Hepatic stellate cell (primary cell): Measurements from ENCODE around the gene KCNT2.

Source experiments
- DNase-seq: peaks from one replicate; pipeline ENCODE4 v3.0.0; 2011; ENCODE audit warnings: low spot score

KCNT2 gene

DNA sequence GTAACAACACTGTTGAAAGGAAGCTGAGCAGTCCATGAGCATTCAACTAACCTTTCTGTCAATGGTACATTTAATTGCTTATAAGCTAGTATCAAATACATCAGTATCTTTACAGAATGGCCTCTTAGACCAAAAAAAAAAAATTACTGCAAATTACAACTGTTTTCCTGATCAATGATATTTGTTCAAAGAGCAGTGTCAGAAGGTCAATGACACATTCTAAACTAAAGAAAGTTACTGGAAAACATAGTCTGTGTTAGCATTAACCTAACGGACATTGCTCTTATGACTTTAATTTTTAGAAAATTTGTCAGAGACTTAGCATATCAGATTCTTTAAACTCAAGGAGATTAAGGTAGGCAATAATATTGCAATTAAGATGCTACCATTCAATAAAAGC lies 162.5 kb downstream of the KCNT2 start:
- no peak for DNase-seq

DNA sequence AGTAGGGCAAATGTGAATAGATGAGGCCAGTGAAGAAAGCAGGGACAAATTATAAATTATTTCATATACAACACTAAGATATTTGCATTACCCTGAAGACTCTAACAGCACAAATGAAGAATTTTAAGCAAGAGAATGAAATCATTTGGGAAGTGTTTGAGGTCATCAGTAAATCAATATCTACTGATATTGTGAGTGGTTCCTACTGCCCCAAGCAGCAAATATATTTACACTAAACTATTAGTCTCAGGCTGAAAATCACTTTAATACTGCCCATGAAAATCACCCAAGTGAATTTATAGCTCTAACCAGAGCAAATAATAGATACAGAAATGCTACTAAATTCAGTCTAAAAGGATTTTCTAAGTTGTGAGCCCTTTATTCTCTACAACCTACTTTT lies 163.6 kb downstream of the KCNT2 start:
- DNase-seq: no peak

DNA sequence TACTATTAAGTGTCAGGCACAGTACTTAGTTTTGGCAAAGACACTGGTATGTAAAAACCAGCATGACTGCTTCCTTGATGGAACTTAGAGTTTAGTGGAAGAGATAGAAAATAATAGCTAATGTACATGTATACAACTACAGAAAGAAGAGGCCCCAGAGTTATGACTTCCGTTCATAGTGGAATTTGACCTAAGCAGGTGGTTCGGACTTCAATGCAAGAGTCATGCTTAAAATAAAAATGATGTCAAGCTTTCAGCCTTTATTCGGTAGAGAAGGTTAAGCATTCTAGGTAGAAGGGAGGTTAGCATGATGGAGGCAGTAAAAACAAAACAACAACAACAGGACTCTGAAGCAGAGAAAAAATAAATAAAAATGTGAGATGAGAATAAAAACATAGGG lies 165.9 kb downstream of the KCNT2 start:
- DNase-seq: no peak

DNA sequence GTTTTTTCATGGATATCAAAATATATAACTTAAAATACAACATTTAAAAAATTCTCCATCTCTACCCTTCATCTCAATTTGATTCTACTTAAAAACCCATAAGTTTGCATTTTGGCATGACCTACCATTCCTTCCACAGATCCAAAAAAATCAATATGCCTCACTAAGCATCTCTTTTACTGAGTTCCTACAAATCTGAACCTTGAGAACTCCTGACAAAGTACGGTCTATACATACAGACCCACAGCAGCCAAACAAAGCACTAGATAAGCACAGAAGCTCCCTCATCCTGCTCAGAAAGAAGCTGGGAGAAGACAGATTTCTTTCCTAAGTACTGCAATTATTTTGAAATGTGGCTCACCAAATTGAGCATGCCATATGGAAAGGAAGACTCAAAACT lies 167.5 kb downstream of the KCNT2 start:
- DNase-seq: no peak

DNA sequence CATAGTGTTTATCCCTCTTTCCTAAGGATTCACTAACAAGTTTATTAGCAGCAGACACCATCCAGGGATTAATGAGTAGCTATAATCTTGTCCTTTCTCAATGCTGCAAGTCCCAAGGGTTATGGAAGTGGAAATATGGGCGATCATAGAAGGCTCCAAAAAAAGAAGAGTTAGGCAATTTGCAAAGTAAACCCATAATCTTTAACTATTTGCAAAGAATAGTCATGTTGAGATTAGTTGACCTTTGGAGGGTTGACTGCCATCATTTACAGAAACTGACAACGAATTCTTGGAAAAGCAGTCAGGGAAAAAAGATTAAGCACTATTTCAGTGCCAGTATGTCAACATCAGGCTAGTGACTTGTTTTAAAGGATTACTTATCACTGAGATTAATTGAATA lies 169.9 kb downstream of the KCNT2 start:
- DNase-seq: no peak

DNA sequence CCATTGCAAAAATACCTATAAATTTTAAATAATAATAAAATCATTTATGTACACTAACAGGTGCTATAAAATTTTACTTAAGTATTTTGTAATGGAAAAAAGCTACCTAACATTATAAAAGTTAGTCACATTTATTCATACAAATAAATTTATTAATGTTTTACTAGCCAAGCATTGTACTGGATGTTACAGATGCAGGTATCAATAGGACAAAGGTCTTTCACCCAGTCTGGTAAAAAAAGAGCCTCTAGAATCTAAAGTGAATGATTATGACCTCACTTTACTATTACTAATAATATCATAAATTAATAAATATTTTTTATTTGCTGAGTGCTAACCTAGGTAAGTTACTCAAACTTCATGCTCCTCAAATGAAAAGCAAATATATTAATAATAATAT lies 170.6 kb downstream of the KCNT2 start:
- DNase-seq: no peak

DNA sequence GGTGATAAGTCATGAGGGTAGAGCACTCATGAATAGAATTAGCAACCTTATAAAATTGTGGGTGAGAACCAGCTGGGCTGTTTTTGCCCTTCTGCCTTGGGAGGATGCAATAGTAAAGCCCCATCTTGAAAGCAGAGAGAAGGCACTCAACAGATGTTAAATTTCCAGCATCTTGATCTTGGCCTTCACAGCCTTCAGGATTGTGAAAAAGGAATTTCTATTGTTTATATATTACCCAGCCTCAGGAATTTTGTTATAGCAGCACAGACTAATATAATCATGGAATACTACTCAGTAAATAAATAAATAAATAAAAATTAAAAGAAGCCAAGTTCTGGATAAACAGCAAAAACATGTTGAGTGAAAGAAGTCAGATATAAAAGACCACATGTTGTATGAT lies 175.2 kb downstream of the KCNT2 start:
- no peak for DNase-seq

DNA sequence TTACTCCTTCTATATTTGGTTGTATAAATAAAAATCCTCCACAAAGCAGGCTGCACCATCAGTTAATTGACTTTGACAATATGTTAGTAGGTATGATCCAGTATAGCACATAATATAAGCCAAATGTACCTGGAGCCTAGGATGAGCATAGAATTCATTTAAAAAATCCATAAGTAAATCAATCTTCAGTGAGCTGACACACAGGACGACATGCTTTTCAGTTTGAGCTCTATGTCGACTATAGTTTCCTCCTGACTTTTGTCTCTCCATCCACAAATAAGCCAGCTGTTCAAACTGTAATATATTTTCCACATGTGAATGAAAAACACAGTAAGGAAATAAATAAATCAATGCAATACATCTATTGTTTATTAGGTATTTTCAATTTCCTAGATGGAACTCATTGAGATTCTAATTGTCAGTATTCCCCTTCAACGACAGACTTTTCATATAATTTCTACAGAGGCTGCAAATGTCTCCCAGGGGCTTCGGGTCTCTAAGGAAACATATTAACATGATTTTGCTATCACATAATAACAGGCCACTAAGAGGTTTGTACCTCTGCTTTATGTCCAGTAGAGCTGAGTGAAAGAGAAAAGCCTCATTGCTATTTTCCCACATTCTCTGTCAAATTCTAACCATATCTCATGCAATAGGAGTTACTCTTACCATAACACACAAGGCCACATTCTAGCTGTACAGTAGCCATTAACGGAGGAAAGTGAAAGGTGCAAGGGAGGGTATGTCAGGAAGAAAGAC lies 180.1 kb downstream of the KCNT2 start:
- no peak for DNase-seq

DNA sequence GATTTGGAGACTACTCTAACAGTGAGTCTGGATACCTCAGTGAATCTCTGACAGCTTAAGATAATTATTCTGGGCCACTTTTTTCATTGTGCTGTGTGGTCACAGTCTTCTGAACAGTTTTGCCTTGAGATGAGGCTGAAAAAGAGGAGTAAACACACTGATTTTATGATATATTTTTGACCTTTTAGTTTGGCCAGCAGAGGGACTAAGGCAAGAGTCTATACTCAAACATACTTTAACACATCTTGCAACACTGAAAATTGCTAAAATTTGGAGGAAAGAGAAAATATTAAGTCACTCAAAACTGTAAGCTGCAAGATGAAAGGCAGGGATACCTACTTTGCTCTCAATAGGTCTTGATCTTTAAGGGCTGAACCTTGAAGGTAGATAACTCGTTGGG lies 182.7 kb downstream of the KCNT2 start:
- DNase-seq: no peak

DNA sequence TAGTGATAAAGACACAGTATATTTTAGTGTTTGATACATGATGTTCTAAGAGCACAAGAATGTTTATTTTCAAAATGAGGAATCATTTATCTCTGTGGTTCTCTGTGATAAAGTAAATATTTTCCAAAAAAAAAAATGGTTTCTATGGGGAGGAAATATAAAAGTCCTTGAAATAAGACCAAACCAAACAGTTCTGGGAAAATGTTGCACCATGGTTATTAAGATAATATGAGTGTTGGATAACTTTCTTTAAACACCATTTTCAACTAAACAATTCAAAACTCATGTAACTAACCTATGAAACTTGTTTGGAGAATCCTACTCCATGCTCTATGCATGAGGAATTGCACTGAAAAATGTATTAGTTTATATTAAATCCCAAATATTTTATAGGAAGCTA lies 184.6 kb downstream of the KCNT2 start:
- no peak for DNase-seq

DNA sequence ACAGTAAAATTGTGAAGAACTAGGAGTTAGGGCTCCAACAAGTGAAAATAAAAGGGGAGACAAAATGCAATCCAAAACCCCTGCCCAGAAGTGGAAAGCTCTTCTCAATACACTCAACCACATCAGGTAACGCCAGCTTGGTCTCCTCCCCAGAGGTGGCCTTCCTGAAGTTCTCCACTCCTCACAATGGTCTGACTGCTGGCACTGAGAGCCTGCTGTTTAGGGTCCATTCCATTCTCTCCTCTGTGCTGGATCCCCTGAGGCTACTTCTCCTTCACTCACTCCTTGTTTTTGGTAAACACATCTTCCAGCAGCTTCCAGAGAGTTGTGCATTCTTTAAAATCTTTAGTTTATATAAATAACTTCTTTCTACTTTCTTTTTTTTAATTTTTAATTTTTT lies 189.5 kb downstream of the KCNT2 start:
- no peak for DNase-seq

DNA sequence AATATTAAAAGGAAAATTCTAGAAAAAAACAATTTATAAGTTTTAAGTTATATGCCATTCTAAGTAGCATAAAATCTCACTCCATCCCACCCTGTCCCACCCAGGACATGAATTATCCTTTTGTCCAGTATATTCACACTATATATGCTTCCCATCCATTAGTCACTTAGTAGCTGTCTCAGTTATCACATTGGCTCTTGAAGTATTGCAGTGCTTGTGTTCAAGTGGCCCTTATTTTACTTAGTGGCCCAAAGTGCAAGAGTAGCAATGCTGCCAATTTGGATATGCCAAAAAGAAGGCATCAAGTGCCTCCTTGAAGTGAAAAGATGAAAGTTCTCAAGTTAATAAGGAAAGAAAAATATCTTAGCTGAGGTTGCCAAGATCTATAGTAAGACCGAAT lies 192.3 kb downstream of the KCNT2 start:
- no peak for DNase-seq

DNA sequence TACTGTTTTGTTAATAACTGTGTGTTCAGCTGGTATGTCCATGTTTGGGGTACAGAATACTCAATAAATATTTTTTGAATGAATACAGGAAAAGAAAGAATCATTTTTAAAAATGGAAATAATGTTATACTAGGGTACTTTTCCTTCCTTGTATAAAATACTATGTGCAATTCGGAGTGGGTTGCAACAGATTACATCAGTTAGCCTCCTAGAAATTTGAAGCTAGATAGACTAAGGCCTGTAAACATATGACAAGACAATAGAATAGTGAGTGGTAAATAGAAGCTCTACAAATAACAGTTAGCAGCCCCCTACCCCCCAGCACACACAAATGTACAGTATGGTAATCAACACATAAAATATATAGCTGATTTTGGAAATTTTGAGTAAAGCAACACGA lies 195.9 kb downstream of the KCNT2 start:
- DNase-seq: no peak

DNA sequence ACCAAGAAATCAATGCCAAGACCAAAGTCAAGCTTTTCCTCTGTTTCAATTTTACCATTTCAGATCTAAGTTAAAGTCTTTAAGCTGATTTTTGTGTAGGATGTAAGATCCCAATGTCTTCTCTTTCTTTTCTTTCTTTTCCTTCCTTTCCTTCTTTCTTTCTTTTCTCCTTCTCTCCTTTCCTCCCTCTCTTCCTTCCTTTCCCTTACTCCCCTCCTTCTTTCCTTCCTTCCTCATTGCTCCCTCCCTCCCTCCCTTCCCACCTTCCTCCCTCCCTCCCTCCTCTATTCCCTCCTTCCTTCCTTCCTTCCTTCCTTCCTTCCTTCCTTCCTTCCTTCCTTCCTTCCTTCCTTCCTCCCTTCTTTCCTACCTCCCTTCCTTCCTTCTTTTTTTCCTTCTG lies 197.5 kb downstream of the KCNT2 start:
- no peak for DNase-seq

DNA sequence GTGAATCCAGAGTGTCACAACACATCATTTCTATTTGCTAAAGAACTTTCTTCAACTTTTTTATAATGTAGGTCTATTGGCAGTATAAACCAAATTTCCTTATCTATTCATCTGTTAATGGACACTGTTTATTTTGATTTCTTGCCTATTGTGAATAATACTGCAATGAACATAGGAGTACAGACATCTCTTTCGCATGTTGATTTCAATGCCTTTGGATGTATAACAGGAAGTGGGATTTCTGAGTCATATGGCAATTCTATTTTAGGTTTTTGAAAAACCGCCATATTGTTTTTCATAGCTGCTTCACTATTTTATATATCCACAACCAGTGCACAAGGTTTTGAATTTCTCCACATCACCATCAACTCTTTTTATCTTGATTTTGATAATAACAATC lies 198.7 kb downstream of the KCNT2 start:
- DNase-seq: no peak

DNA sequence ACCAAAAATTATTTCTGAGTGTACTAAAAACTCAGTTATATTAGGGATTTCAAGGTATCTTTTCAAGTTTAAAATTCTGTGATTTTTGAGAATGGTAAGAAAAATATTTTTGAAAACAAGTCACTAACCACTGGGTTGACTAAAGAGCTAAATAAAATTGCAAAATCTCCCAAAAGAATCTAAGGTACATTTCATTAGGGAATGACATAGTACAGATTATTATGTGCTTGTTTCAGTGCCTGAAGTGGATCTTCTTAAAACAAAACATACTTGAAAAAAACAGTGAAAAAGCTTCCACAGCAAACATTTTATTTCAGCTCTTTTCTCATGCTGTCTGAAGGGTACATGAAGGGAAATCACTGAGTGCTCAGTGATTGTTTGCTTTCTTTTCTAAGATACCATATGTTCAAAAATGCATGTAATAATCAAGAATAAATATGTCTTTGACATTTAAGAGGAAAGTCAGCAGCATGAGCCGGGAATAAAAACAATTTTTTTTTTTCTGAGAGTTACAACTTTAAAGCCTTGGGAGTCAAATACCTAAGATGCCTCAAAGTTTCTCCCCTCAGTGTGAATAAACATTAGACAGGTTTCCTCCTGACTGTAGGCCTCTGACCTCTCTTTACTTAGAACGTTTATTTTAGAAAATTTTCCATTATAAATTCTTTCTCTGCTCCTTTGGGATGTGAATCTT lies 200.7 kb downstream of the KCNT2 start:
- no peak for DNase-seq

DNA sequence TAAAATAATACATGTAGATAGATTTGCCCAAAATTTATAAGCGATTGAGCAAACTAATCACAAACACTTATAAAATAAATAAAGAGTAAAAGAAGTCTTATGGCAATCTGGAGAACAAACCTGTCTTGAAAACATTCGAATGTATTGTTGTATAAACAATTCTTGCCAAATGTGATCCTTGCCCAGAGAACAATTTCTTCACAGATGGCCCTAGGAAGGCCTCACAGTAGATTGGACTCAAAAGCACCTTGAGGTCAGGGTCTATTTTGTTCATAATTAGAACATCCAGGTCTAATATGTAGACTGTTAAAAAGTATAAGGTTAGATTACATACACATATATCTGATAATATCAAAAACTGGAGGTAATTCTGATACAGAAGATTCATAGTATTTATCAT lies 202.4 kb downstream of the KCNT2 start:
- no peak for DNase-seq

DNA sequence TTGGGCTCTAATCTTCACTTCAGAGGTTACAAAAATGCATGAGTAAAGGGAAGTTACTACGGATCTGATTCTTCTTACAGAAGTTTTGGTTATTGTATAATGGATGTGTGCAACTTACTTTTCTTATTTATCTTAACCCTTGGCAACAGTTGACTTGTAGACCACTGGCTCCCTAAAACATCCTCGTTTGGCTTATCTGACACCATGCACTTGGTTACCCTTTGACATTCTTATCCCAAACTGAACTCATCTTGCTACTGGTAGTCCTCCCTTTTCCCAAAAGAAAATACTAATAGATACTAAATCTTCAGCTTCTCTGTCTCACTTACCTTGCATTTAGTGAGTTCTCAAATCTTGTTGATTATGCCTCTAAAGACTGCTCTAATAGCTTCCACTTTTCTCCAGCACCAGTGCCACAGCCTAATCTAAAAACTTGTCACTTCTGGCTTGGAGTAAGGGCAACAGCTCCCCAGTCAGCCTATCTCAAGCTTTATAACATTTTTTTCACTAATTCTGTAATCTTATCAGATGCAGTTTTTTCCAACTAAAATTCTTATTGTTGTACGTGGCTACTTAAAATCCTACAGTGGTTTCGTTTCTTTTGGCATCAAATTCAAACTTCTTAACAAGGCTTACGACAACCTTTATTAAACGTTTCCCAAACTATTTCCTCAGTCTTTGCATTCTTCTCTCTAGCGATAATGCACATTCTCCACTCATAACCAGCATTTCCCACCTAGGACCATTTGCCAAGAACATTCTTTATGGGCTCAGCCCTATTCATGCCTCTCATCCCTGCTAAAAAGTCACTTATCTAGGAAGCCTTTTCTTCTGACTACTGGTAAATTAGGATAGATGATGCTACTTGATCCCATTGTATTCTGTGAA lies 204.2 kb downstream of the KCNT2 start:
- no peak for DNase-seq

DNA sequence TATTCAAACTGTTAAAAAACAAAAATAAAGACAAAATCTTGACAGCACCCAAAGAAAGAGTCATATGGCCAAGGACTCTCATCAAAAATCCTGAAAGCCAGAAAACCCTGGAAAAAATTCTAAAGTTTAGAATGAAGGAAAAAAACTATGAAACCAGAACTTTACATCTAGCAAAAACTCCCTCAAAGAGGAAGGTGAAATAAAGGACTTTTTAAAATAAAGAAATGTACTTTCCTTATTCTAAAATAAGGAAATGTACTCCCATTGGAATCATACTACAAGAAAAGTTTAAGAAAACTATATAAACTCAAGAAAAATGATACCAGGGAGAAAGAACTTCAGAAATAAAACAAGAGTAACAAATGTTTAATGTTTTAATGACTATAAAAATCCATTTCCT lies 206.3 kb downstream of the KCNT2 start:
- no peak for DNase-seq

DNA sequence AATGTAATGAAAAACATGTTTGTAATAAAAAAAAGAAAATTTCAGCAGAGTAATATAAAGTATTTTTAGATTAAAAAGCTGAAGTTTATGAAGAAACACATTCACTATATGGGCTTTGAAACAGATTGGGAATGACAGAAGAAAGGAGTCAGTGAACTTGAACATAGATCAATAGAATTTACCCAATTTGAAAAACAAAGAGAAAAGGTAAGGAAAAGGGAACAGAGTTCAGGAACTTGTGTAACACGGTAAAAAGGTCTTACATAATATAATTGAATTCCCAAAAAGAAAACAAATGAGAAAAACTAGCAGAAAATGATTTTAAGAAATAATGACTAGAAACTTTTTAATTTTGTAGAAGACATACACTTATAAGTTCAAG lies 206.8 kb downstream of the KCNT2 start:
- no peak for DNase-seq

DNA sequence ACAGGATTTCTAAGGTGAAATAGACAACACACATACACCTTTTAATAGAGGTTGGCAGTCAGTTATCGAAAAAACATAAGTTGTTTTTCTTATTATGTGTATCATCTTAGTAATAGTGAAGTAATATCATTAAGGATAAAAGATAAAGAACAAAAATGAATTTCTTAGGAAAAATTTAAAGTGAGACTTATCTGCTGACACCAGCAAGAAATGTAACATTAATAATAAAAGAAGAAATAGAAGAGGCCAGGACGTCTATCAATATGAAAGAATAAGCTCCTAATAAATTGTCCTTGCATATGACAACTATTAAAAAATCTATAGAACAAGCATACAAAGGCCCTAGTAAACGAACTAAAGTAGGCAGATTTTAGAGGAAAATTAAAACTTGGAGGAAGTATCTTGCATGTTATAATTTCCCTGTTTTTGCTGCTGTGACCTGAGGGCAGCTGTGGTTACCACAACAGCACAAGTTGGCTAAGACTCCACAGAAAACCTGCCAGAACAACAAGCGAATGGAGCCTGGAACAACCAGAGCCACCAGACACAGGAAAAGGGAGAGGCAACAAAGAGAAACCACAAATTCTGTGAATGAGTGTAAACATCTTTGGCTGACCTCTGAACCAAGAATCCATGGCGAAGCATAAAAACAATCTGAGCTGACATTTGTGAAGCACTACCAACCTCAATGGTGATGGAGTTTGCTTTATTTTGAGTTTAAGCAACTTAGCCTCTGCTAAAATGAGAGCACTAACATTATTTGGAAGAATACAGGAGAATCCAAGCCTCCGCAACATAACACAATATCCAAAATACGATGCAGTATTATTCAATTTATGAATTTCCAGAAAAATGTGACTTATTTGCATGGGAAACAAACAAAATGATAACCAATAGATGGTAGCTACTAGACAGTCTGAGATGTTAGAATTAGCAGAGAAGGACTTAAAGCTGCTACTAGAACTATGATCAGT lies 207.5 kb downstream of the KCNT2 start:
- DNase-seq: no peak

DNA sequence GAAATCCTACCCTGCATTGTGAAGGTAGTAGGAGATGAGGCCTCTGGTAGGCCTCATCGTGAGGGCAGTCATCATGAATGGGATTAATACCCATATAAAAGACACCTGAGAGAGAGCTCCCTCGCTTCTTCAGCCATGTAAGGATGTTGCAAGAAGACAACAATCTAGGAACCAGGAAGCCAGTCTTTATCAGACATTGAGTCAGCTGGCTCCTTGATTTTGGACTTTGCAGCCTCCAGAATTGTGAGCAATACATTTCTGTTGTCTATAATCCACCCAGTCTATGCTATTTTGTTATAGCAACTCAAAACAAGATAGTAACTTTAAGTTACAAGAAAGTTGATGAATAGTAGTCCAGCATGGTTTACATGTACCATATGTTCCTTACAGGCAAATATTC lies 208.5 kb downstream of the KCNT2 start:
- no peak for DNase-seq
